ENCODE results near the gene CENPU. TPM values are rescaled to one million over a fixed set of nuclear protein-coding genes. Genes with fewer than 3 reads are reported as not detected.

The CENPU gene
- polyA plus RNA-seq, 1 donor from 2014 or later: 13.0 TPM

DNA sequence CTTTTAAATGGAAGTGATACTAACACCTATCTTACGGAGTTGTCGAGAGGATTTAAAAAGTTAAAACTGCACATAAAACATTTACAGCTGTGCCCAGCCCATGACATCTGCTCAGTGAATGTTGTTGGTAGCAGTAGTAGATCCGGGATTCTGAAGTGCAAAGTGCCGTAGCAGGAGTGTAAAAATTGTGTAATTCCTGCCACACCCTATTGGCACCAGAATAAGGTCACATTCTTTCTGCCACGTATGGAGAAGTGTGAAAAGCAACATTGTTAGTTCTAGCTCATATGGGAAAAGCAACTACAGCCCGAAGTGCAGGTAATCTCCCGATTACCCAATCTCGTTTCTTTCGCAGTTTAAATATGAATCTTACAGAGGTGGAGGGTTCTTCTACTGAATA is 53.2 kb downstream of the CENPU start:
- Histone ChIP-seq H3K9me2 (ENCODE audit: insufficient read depth, low read length) (no peaks in the 10 kb centered on the region), H3K27me3 (ENCODE audit: insufficient read depth, low read depth, low read length) (no peaks in the 10 kb centered on the region), H3K4me3 (ENCODE audit: low read length) (no peak overlapping the region), H3K27ac (ENCODE audit: low read length) (no peak overlapping the region), H2AFZ (ENCODE audit: low read depth, low read length) (no peak overlapping the region), H4K20me1 (ENCODE audit: insufficient read depth) (no peaks in the 10 kb centered on the region), H3F3A (ENCODE audit: insufficient read depth, low read length, poor library complexity, severe bottlenecking) (no peaks in the 10 kb centered on the region), H3K79me2 (replicated peaks; ENCODE audit: insufficient read depth, low read length) (no peaks in the 10 kb centered on the region), H3K36me3 (ENCODE audit: insufficient read depth, low read length) (no peaks in the 10 kb centered on the region), H3K9ac (ENCODE audit: low read length) (no peak overlapping the region), H3K9me3 (ENCODE audit: low read length) (no peaks in the 10 kb centered on the region), H3K4me2 (ENCODE audit: low read length) (no peak overlapping the region)
- TF ChIP-seq, protein P1, sequence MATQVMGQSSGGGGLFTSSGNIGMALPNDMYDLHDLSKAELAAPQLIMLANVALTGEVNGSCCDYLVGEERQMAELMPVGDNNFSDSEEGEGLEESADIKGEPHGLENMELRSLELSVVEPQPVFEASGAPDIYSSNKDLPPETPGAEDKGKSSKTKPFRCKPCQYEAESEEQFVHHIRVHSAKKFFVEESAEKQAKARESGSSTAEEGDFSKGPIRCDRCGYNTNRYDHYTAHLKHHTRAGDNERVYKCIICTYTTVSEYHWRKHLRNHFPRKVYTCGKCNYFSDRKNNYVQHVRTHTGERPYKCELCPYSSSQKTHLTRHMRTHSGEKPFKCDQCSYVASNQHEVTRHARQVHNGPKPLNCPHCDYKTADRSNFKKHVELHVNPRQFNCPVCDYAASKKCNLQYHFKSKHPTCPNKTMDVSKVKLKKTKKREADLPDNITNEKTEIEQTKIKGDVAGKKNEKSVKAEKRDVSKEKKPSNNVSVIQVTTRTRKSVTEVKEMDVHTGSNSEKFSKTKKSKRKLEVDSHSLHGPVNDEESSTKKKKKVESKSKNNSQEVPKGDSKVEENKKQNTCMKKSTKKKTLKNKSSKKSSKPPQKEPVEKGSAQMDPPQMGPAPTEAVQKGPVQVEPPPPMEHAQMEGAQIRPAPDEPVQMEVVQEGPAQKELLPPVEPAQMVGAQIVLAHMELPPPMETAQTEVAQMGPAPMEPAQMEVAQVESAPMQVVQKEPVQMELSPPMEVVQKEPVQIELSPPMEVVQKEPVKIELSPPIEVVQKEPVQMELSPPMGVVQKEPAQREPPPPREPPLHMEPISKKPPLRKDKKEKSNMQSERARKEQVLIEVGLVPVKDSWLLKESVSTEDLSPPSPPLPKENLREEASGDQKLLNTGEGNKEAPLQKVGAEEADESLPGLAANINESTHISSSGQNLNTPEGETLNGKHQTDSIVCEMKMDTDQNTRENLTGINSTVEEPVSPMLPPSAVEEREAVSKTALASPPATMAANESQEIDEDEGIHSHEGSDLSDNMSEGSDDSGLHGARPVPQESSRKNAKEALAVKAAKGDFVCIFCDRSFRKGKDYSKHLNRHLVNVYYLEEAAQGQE (IDR thresholded peaks at IDR 0.05; ENCODE audit: borderline replicate concordance): no peak
- TF ChIP-seq SMC3 (conservative IDR thresholded peaks at IDR 0.05; ENCODE audit: poor library complexity): no peak
- no peak for TF ChIP-seq POLR2AphosphoS5 (IDR thresholded peaks at IDR 0.05)

DNA sequence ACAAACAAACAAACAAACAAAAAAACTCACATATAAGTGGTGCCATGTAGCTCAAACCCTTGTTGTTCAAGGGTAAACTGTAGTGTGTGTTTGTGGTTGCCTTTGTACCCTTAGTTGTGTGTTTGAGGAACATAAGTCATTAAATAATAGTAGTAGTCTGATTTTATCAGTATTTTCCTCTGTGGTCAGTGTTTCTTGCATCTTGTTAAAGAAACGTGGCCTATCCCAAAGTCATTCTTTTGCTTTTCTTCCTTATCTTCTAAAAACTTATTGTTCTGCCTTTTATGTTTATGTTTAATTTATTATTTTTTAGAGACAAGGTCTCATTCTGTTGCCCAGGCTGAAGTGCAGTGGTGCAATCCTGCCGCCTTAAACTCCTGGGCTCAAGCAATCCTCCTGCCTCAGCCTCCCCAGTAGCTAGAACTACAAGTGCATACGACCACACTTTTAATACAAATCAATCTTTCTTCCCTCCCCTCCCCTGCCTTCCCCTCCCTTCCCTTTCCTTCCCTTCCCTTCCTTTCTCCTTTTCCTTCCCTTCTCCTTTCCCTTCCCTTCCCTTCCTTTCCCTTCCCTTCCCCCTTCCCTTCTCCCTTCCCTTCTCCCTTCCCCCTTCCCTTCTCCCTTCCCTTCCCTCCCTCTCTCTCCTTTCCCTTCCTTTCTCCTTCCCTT is 57.9 kb downstream of the CENPU start:
- H3K79me2 ChIP-seq (replicated peaks; ENCODE audit: insufficient read depth, low read length): no peaks in the 10 kb centered on the region
- H3F3A ChIP-seq (ENCODE audit: insufficient read depth, low read length, poor library complexity, severe bottlenecking): no peaks in the 10 kb centered on the region
- no peak overlapping the region for H3K9ac ChIP-seq (ENCODE audit: low read length)
- no peak overlapping the region for H3K27ac ChIP-seq (ENCODE audit: low read length)
- no peak overlapping the region for H2AFZ ChIP-seq (ENCODE audit: low read depth, low read length)
- no peaks in the 10 kb centered on the region for H4K20me1 ChIP-seq (ENCODE audit: insufficient read depth)
- no peaks in the 10 kb centered on the region for H3K27me3 ChIP-seq (ENCODE audit: insufficient read depth, low read depth, low read length)
- H3K9me3 ChIP-seq (ENCODE audit: low read length): no peaks in the 10 kb centered on the region
- H3K4me3 ChIP-seq (ENCODE audit: low read length): no peak overlapping the region
- no peak for TF ChIP-seq SMC3 (conservative IDR thresholded peaks at IDR 0.05; ENCODE audit: poor library complexity)
- no peak for TF ChIP-seq POLR2AphosphoS5 (IDR thresholded peaks at IDR 0.05)
- TF ChIP-seq MXI1 (conservative IDR thresholded peaks at IDR 0.05; ENCODE audit: poor library complexity, severe bottlenecking): no peak
- TF ChIP-seq RAD21 (conservative IDR thresholded peaks at IDR 0.05): no peak
- TF ChIP-seq, protein P2, sequence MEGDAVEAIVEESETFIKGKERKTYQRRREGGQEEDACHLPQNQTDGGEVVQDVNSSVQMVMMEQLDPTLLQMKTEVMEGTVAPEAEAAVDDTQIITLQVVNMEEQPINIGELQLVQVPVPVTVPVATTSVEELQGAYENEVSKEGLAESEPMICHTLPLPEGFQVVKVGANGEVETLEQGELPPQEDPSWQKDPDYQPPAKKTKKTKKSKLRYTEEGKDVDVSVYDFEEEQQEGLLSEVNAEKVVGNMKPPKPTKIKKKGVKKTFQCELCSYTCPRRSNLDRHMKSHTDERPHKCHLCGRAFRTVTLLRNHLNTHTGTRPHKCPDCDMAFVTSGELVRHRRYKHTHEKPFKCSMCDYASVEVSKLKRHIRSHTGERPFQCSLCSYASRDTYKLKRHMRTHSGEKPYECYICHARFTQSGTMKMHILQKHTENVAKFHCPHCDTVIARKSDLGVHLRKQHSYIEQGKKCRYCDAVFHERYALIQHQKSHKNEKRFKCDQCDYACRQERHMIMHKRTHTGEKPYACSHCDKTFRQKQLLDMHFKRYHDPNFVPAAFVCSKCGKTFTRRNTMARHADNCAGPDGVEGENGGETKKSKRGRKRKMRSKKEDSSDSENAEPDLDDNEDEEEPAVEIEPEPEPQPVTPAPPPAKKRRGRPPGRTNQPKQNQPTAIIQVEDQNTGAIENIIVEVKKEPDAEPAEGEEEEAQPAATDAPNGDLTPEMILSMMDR (IDR thresholded peaks at IDR 0.05; ENCODE audit: poor library complexity, severe bottlenecking): no peak
- no peak for TF ChIP-seq EZH2 (IDR thresholded peaks at IDR 0.05; ENCODE audit: borderline replicate concordance, insufficient read depth, low read length, poor library complexity, severe bottlenecking)
- TF ChIP-seq EP300 (conservative IDR thresholded peaks at IDR 0.05; ENCODE audit: poor library complexity, severe bottlenecking): no peak
- TF ChIP-seq, protein P1 (IDR thresholded peaks at IDR 0.05; ENCODE audit: borderline replicate concordance): no peak
- TF ChIP-seq TAF1 (IDR thresholded peaks at IDR 0.05; ENCODE audit: low read depth): no peak
- H3K9me2 ChIP-seq (ENCODE audit: insufficient read depth, low read length): no peaks in the 10 kb centered on the region
- H3K4me2 ChIP-seq (ENCODE audit: low read length): no peak overlapping the region
- H3K36me3 ChIP-seq (ENCODE audit: insufficient read depth, low read length): no peaks in the 10 kb centered on the region
